H1 (cell line): ENCODE data around the gene IFIT5. TPM values are rescaled to one million over a fixed set of nuclear protein-coding genes. Genes with fewer than 3 reads are reported as not detected.
A peak's percentile ranks its signal among the peaks of the same experiment; 100 is the strongest.

Experiments used
- CTCF ChIA-PET: fragments of 300-600 bp; sonication (Branson Sonifier 250); formaldehyde crosslinking; loops from one replicate; lab custom pipeline; 2021; ENCODE audit not compliant: partially characterized antibody; lab: Charles Lee
- POLR2A ChIA-PET: fragments of 300-600 bp; sonication (Branson Sonifier 250); formaldehyde crosslinking; loops from one replicate; lab custom pipeline; 2021; ENCODE audit warnings: inconsistent platforms; ENCODE audit not compliant: partially characterized antibody; lab: Charles Lee
- DNase-seq, 2 experiments: peaks; one replicate each; pipeline versions ENCODE4 v3.0.0 to v3.0.0-alpha.2; 2010 to 2022; ENCODE audit warnings: low spot score in 2 of 2, low read depth in 1 of 2, mixed read lengths in 1 of 2
- FAIRE-seq: peaks from 2 replicates; lab custom pipeline; 2011; peaks lifted over from hg19 to GRCh38; lab: Jason Lieb, UNC
- H2AFZ ChIP-seq: 2 replicates; pipeline ENCODE4 v1.8.1; 2012; ENCODE audit warnings: low read length, inconsistent platforms
- H2AK5ac ChIP-seq: 2 replicates; pipeline ENCODE4 v1.6.1; 2013; ENCODE audit warnings: low read depth, low read length
- H2BK120ac ChIP-seq: replicated peaks from 2 replicates; pipeline ENCODE3; 2013; ENCODE audit warnings: low read depth, low read length, inconsistent platforms
- H2BK12ac ChIP-seq: 2 replicates; pipeline ENCODE4 v1.6.1; 2013; ENCODE audit warnings: low read depth, low read length
- H2BK15ac ChIP-seq: 2 replicates; pipeline ENCODE4 v1.6.1; 2013; ENCODE audit warnings: low read length
- H2BK20ac ChIP-seq: 2 replicates; pipeline ENCODE4 v1.6.1; 2013; ENCODE audit warnings: low read length
- H2BK5ac ChIP-seq: 2 replicates; pipeline ENCODE4 v1.6.1; 2013; ENCODE audit warnings: low read depth, low read length
- H3K14ac ChIP-seq: 2 replicates; pipeline ENCODE4 v1.6.1; 2013; ENCODE audit warnings: inconsistent platforms; ENCODE audit not compliant: insufficient read length
- H3K18ac ChIP-seq: 2 replicates; pipeline ENCODE4 v1.6.1; 2013; ENCODE audit warnings: low read length; ENCODE audit errors: extremely low read depth
- H3K23ac ChIP-seq: 2 replicates; pipeline ENCODE4 v1.6.1; 2013; ENCODE audit warnings: inconsistent platforms; ENCODE audit not compliant: insufficient read length
- H3K23me2 ChIP-seq: 2 replicates; pipeline ENCODE4 v1.6.1; 2013; ENCODE audit warnings: low read depth, low read length
- H3K27ac ChIP-seq: 2 replicates; pipeline ENCODE4 v1.6.1; 2011; ENCODE audit warnings: low read depth, low read length, inconsistent platforms
- H3K27me3 ChIP-seq, 4 experiments: replicated peaks in 1 of 4; 1 replicate in 1 of 4; 2 replicates in 3 of 4; pipeline versions ENCODE4 v1.6.1 to v1.8.1; 2011 to 2013; ENCODE audit warnings: low read length in 3 of 4, mild to moderate bottlenecking in 3 of 4, inconsistent platforms in 2 of 4, mixed read lengths in 2 of 4, moderate library complexity in 1 of 4; ENCODE audit not compliant: control insufficient read depth in 3 of 4, insufficient read depth in 3 of 4; ENCODE audit errors: extremely low read depth in 1 of 4
- H3K36me3 ChIP-seq, 4 experiments: 2 replicates each; pipeline versions ENCODE4 v1.6.1 to v1.8.1; 2011 to 2013; ENCODE audit warnings: mild to moderate bottlenecking in 4 of 4, low read length in 3 of 4, moderate library complexity in 2 of 4, control low read depth in 1 of 4, inconsistent platforms in 1 of 4; ENCODE audit not compliant: insufficient read depth in 4 of 4, control insufficient read depth in 2 of 4
- H3K4ac ChIP-seq: replicated peaks from 2 replicates; pipeline ENCODE3; 2013; ENCODE audit warnings: low read length, low read depth, mixed read lengths, inconsistent platforms; ENCODE audit not compliant: insufficient read length
- H3K4me1 ChIP-seq, 4 experiments: replicated peaks in 1 of 4; 1 replicate in 1 of 4; 2 replicates in 3 of 4; pipeline versions ENCODE4 v1.6.1 to v1.8.1; 2011 to 2013; ENCODE audit warnings: low read length in 3 of 4, inconsistent platforms in 2 of 4, mixed read lengths in 1 of 4; ENCODE audit not compliant: insufficient read depth in 4 of 4, control insufficient read depth in 3 of 4
- H3K4me2 ChIP-seq, 2 experiments: 2 replicates each; pipeline versions ENCODE4 v1.6.1 to v1.8.1; 2011 to 2013; ENCODE audit warnings: low read depth in 2 of 2, low read length in 2 of 2, control low read depth in 1 of 2, inconsistent platforms in 1 of 2, mild to moderate bottlenecking in 1 of 2; ENCODE audit not compliant: insufficient read depth in 1 of 2
- H3K4me3 ChIP-seq, 4 experiments: fragments of 200-600, 300-600 bp in 1 of 4; sonication (generic), shearing (Covaris generic), sonication (Bioruptor Twin) in 1 of 4; 2 replicates each; pipeline versions ENCODE4 v1.5.1 to v1.8.1; 2011 to 2016; ENCODE audit warnings: low read length in 4 of 4, low read depth in 3 of 4, control low read depth in 2 of 4, inconsistent platforms in 2 of 4, mild to moderate bottlenecking in 2 of 4, mixed read lengths in 1 of 4, moderate library complexity in 1 of 4; ENCODE audit not compliant: insufficient read depth in 2 of 4; ENCODE audit errors: extremely low read depth in 1 of 4
- H3K56ac ChIP-seq: replicated peaks from 2 replicates; pipeline ENCODE3; 2013; ENCODE audit warnings: low read depth, mild to moderate bottlenecking, mixed read lengths, low read length, inconsistent platforms; ENCODE audit not compliant: insufficient read length
- H3K79me1 ChIP-seq: 2 replicates; pipeline ENCODE4 v1.6.1; 2013; ENCODE audit warnings: low read depth, low read length, control low read depth
- H3K79me2 ChIP-seq, 2 experiments: 2 replicates each; pipeline versions ENCODE4 v1.6.1 to v1.8.1; 2012 to 2013; ENCODE audit warnings: low read length in 2 of 2, mild to moderate bottlenecking in 2 of 2, inconsistent platforms in 1 of 2; ENCODE audit not compliant: insufficient read depth in 2 of 2, control insufficient read depth in 1 of 2
- H3K9ac ChIP-seq, 4 experiments: replicated peaks in 1 of 4; 1 replicate in 1 of 4; 2 replicates in 3 of 4; pipeline versions ENCODE4 v1.6.1 to v1.8.1; 2011 to 2013; ENCODE audit warnings: low read depth in 3 of 4, low read length in 3 of 4, control low read depth in 2 of 4, mild to moderate bottlenecking in 2 of 4, moderate library complexity in 2 of 4, inconsistent platforms in 1 of 4; ENCODE audit errors: extremely low read depth in 1 of 4
- H3K9me3 ChIP-seq, 2 experiments: 2 replicates each; pipeline versions ENCODE4 v1.6.1 to v1.8.1; 2012 to 2013; ENCODE audit warnings: mild to moderate bottlenecking in 2 of 2, moderate library complexity in 2 of 2, control low read depth in 1 of 2, inconsistent platforms in 1 of 2, low read depth in 1 of 2, low read length in 1 of 2, mixed read lengths in 1 of 2; ENCODE audit not compliant: insufficient read depth in 2 of 2
- H4K20me1 ChIP-seq, 2 experiments: replicated peaks in 1 of 2; 2 replicates each; pipeline versions ENCODE3 to v1.8.1; 2011 to 2013; ENCODE audit warnings: inconsistent platforms in 2 of 2, low read length in 2 of 2, mild to moderate bottlenecking in 1 of 2; ENCODE audit not compliant: insufficient read depth in 2 of 2, control insufficient read depth in 1 of 2
- H4K5ac ChIP-seq: 2 replicates; pipeline ENCODE4 v1.6.1; 2013; ENCODE audit warnings: low read length, low read depth, mixed read lengths, inconsistent platforms; ENCODE audit not compliant: insufficient read length
- H4K8ac ChIP-seq: 2 replicates; pipeline ENCODE4 v1.8.0; 2013; ENCODE audit warnings: mild to moderate bottlenecking, moderate library complexity, low read length, inconsistent platforms; ENCODE audit not compliant: insufficient read depth; ENCODE audit errors: extremely low read depth
- H4K91ac ChIP-seq: replicated peaks from 2 replicates; pipeline ENCODE3; 2013; ENCODE audit warnings: low read length, mixed read lengths, inconsistent platforms; ENCODE audit not compliant: insufficient read length
- SIRT6 ChIP-seq: IDR thresholded peaks from one replicate; pipeline ENCODE4 v1.7.1; 2012; ENCODE audit warnings: low read length, inconsistent platforms
- WGBS, 2 experiments: shearing (Covaris generic) in 1 of 2; methylation state at CpG; one replicate each; pipeline versions ENCODE4 v1.1.6 to v1.1.7; 2013 to 2015; ENCODE audit warnings: low lambda C conversion rate in 2 of 2, mixed read lengths in 2 of 2, inconsistent platforms in 1 of 2, low coverage in 1 of 2, missing lambda C conversion rate in 1 of 2; ENCODE audit not compliant: insufficient replicate concordance in 2 of 2, insufficient coverage in 1 of 2, insufficient read length in 1 of 2; ENCODE audit errors: extremely low coverage in 1 of 2, missing lambda C conversion rate in 1 of 2; 5-methylcytosine and 5-hydroxymethylcytosine counted together
- polyA plus RNA-seq, 7 experiments: library from polyadenylated mRNA; depleted of rRNA in 3 of 7; stranded (reverse) in 5 of 7; unstranded in 2 of 7; fragments of >200 nt in 5 of 7; fragments of 200-250 nt in 2 of 7; gene quantifications; 1 replicate in 5 of 7; 2 replicates in 1 of 7; 4 replicates in 1 of 7; pipeline versions ENCODE4 v1.2.1 to v1.2.3, GENCODE V29; 2011 to 2013; ENCODE audit warnings: missing spikeins in 2 of 7, mixed read lengths in 2 of 7
- total RNA-seq: library from RNA; stranded (reverse); fragmentation: NEBNext Ultra II Directional; extraction: Animal tissue kit (Norgen Biotek cat#: 25700); gene quantifications from 2 replicates; pipeline ENCODE4 v1.2.1, GENCODE V29; 2021

The IFIT5 gene
- total and polyA plus RNA-seq, 2 of the 8 experiments (the other 6 are each of a cell fraction or from before 2014, with no cell fraction given), result 0.94 to 2.6 TPM

- Histone ChIP-seq H3K4ac (no peak overlapping the region), H3K27ac (no peak overlapping the region), H2AFZ (no peak overlapping the region), H3K9ac (no peak overlapping the region), H3K79me2 (no peaks in the 10 kb centered on the region), H3K9me3 (no peaks in the 10 kb centered on the region), H3K14ac (no peak overlapping the region), H3K36me3 (no peaks in the 10 kb centered on the region; a peak in 1 of 8 replicates), H3K27me3 (no peaks in the 10 kb centered on the region), H4K91ac (no peak overlapping the region), H3K23me2 (no peaks in the 10 kb centered on the region), H3K56ac (no peak overlapping the region), H4K20me1 (no peaks in the 10 kb centered on the region), H2BK120ac (no peak overlapping the region), H3K79me1 (no peaks in the 10 kb centered on the region), H3K4me2 (no peak overlapping the region), H2BK5ac (no peak overlapping the region), H3K4me3 (no peak overlapping the region), H4K8ac (no peak overlapping the region), H2BK20ac (no peak overlapping the region)
- CTCF ChIA-PET, result interaction anchor here (0.7 to 1.4 kb wide), 4 partner anchors 10 to 162 kb away, joined by 3 to 4 read pairs (median 4); partner anchors contain the start of gene IFIT1
- DNase-seq, result peak in 1 of 2 experiments; percentile 4
- POLR2A ChIA-PET, result interaction anchor here (2.4 kb wide), 1 partner anchor 12 kb away, joined by 7 read pairs; the partner anchor contains the start of gene IFIT5
- TF ChIP-seq SIRT6, result no peak
- TF ChIP-seq, all 59 proteins: peak for 0
- no peak overlapping the region for H2BK12ac ChIP-seq
- H4K5ac ChIP-seq, result no peak overlapping the region
- H3K23ac ChIP-seq, result no peak overlapping the region
- H3K18ac ChIP-seq, result no peak overlapping the region
- no peak for FAIRE-seq
- H3K4me1 ChIP-seq, result no peaks in the 10 kb centered on the region
- no peak overlapping the region for H2AK5ac ChIP-seq
- no peak overlapping the region for H2BK15ac ChIP-seq
- WGBS, 2 experiments, result 93% methylated on average over 2 of the region's 2 CpGs; no CpG with 5 or more reads in 1 of the 2 experiments
Measured at GRCh38 chr10:89403043-89403442, 11.3 kb upstream of the IFIT5 start.
